CD4-positive, alpha-beta T cell treated with Interleukin-4 for 1 hour (primary cell): ENCODE measurements around the gene ANO2.
"Not testable (repeated sequence)": the region's sequence is repeated elsewhere in the genome, so short reads cannot be mapped to it uniquely, and the experiment has no call there.

ENCODE experiments used
- DNase-seq, 2 donors: peaks; one replicate each; pipeline ENCODE4 v3.0.0-alpha.2; 2020 to 2022

Gene ANO2

DNA sequence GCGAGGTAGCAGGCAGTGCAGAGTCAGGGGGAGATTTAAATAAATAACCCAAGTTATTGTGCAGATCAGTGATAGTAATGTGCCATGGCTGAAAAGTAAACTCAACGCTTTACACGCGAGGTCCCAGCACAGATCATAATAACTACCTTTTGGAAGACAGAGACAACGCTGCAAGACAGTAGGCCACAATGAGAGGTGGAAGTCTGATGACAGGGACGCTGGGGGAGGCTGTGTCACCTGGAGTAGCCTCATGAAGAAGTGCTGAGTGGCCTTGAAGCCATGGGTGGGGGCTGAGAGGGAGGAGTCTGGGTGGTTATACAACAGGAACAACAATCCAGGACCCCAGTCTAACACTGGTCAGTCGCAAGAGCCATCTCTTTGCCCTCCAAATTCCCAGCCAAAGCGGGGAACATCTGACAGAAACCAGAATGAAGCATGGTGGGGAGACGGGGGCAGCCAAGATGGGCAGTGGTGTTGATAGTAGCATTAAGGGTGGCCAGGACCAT lies 28.2 kb downstream of the ANO2 start:
- DNase-seq, result no peak

DNA sequence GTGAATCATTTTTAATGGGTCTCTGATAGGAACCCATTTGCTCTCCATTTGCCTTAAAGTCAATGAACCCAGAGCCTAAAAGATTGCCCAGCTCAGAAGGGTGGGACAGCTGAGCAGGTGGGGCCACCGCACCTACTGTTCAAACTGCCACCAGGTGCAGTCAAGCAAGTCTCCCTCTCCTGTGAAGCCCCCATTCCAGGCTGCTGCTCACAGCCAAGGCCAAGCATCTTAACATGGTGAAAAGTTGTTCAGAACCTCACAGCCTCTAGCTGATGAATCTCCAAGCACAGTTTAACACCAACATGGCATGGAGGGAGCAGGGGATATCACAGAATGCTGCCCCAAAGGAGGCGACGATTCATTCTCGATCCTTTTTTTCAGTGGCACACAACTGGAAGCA lies 29.5 kb downstream of the ANO2 start:
- no peak for DNase-seq

DNA sequence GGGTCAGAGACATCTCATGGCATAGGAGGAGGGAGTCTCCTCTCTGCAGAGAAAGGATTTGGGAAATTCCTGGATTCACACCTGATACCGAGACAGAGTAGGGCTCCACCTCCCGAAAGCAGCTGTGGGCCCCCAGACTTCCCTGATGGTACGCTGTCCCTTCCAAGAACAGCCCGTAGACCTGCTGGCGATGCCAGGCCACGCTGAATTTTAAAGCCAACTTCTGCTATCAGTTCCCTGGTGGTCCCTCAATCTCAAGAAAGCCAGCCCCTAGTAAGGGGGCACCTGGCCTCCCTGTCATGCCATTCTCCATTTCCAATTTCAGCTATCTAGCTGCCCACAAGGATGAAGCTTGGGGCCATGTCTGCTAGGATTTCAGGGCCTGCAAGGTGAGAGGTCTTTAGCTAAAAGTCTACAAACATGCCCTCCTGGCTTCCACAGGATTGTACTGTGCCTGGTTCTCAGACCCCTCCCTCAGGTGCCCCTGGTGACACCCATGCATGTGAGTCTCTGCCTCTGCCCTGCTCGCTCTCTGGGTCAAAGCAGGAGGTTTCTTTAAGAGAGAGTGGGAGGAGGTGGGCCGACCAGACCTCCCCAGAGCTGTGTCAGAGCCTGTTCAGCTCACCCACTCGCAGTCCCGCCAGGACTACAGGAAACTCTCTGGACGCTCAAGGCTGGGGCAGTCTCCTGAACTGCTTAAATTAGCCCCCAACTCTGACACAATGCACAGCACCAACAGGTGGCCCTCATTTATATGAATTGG lies 30.5 kb downstream of the ANO2 start:
- no peak for DNase-seq

DNA sequence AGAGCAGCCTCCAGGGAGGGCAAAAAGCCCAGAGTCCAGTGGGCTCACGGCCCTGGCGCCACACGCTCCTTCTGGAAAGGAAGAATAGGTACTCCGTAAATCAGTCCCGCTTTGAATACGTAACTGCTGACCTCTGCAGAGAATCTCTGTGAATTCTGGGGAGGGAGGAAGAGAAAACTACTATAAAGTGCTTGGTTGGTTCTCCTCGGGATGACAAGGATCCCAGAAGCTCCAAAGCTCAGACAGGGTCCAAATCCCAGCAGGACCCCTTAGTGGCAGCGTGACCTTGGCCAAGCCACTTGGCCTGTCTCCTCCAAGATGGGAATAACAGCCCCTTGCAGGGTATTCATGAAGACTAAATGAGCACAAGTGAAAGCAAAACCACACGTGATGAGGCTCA lies 31.7 kb downstream of the ANO2 start:
- DNase-seq, result no peak

DNA sequence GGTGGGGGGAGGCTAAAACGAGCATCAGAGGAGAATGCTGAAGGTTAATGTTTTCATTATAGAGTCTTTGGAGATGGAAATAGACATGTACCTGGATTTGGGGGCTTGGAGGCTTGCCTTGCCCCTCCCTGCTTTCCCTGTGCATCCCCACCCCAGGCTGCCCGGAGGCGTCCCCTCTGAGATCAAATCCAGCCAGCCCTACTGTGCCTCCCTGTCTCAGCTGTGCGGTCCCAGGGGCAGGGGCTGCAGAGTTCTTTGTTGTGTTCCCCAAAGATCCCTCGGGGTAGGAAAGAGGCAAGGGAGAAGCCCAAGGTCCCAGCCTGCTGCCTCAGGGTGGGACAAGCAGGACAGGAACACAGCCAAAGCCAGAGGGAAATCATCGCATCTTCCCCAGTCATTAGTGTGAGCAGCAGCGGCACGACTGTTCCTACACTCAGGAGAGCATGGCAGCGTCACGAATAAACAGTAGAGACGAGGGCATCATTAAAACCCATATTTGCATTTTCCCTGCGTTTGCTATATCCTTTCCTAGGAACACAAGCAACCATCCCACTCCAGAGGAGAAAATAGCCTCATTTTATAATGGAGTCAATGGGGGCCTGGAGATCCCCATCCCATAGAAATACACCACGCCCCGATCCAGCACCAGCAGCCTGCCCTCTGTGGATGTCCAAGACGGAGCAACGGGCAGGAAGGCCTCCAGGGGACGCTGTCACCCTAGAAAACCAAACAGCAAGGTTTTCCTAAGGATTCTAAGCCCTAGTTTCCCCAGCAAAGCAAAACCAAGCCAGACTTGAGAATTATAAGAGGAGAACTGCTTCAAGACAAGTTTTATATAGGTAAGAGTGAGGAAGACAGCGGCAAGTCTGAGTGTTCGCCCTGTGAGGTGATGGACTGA lies 32.4 kb downstream of the ANO2 start:
- no peak for DNase-seq

DNA sequence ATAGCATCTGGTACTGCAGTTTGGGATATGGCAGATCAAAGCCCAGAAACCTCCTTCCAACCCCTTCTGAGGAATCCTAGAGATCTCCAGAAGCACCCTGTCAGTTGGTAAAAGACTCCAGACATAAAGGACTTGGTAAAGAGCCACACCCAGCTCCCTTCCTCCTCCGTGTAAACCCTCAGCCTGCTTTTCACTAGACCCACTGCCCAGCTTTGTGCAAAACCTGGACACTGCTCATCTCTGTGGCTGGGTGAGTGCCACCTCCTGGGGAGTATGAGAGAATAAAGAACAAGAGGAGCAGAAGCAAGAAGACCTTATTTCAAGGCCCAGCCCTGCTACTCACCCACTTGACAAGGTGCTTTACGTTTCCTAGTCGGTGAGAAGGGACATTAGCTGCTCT lies 33.0 kb downstream of the ANO2 start:
- DNase-seq, result no peak

DNA sequence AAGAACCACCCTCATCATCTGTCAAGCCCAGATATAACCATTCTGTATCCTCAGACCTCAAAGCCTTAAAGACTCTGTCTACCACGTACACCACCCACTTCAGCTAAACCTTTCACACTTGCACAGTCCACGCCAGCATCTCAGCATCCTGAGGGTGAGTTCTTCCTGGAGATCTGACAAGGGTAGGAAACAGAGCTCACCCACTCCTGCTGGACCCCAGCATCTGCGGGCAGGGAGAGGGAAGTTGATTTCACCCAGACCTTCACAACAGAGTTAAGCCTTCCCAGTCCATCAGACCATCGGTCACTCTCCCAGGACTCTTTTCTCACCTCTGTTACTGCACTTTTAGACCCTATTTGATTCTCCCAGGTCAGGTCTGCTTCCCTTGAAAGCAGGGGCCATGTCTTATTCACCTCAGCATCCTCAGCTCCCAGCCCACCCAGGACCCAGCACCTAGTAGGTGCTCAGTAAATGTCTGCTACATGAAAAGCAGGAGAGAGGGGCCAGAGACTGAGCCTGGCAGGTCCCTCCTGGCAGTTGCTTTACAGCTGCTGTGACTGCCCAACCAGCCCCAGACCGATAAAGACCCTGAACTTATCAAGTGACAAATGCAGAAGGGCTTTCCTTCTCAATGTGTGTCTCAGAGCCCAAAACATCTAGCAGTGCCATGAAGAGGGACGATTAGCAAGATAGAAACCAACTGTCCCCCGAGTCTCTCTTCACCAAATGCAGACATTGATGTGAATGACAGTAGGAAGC lies 34.1 kb downstream of the ANO2 start:
- DNase-seq, result no peak

DNA sequence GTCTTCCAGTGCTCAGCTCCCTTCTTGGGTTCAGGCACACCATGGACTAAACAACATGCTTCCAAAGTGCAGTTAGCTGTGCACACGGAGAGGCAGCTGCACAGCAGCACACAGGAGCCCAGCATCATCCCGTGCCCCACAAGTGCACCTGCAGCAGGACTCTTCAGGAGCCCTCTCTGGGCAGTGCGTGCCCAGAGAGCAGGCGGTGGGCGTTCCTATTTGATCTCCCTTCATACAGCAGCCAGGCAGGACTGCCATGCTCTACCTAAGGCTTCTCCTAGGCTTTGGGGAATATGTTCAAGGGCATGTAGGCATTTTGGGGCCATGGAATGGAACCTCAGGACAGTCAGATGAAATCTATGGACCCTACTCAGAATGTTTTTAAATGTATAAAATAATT lies 35.5 kb downstream of the ANO2 start:
- DNase-seq, result no peak

DNA sequence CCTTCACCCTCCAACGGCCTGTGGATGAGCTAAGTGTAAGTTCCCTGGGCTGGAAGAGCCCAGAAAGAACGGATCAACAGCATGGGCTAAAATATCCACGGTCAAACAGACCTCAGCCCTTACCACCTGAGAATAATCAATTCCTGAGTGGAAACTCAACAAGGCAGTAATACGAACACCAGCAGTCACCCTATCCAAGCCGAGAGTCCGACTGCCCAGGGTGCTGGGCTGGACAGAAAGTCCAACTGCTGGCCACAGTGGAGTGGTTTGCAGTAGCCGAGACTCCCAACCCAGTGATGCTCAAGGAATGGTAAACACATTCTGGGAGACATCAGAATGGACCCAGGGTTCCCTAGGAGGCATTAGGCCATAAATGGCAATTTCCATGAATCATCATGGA lies 36.8 kb downstream of the ANO2 start:
- DNase-seq, result no peak

DNA sequence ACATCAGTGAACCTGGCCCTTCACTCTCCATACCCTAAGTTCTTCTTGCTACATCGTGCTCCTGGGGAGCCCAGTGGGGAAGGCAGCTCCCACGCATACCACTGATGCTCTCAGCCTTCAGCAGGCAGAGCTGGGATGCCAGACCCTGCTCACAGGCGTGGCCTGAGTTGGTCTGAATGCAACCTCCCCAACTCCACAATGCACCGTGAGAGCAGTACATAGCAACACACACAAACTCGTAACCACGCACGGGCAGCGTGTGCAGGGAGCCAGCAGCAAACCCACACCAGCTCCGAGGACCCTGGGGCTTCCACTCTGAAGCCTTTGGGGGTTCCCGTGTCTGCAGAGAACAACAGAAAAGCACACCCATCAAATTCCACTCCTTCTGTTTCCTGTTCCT lies 37.3 kb downstream of the ANO2 start:
- no peak for DNase-seq

DNA sequence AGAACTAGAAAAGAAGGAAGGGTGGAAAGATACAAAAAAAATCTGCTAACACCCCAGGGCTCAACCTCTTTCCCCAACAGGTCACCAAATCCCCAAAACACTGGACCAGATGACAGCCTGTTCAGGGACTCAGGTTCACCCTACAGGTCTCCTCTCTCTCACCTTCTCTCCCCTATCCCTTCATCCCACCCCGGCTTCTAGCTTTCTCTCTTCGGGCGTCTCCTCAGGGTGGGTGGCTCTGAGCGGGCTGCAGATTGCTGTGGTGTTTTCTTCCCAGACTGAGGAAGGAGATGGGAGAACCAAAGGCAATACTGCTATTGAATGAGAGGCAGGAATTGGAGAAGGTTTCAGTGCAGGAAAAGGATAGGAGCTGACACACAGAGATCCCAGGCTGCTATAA lies 39.3 kb downstream of the ANO2 start:
- DNase-seq, result no peak

DNA sequence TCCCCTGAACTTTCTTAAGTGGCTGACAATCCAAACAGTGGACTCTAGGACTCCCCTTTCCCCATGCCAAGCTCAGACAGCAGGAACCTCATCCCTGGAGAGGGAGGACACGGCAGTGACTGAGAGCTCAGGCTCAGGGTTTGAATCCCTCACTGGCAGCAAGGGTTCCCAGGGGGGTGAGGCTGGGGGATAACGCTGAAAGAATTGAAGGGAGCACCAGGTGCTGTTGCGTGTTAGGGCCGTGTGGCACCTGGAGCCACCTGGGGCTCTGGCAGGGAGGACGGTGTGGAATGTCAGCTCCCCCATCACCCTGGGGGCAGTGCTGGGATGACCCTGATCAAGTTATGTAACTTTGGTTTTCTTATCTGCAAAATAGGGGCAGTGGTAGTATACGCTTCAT lies 40.1 kb downstream of the ANO2 start:
- DNase-seq, result no peak

DNA sequence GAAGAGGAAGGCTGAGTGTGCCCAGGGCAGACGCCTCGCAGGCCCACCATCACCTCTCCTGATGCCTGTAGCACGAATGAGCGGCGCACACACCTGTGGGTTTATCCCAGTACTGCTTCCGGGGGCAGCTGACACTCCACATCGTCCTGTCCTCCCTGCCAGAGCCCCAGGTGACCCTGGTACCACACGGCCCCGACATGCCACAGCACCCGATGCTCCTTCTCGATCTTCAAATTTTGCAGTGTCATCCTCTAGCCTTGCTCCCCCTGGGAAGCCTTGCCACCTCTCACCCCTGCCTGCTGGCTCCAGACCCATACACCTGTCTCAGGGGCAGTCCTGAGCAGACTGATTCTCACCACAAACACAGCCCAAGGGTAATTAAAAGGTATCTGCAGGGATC lies 40.6 kb downstream of the ANO2 start:
- DNase-seq, result no peak

DNA sequence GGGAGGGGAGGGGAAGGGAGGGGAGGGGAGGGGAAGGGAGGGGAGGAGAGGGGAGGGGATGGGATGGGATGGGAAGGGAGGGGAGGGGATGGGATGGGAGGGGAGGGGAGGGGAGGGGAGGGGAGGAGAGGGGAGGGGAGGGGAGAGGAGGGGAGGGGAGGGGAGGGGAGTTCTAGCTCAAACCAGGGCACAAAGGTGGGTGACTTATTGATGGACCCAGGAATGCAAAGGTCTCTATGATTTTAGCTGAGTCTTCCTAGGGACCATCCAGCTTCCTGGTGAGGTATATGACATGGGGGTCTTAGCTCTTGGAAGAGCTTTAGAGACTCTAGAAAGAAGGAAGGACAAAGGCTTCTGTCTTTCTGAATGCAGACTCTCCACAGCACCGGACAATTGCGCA lies 42.3 kb downstream of the ANO2 start:
- DNase-seq, result no peak

DNA sequence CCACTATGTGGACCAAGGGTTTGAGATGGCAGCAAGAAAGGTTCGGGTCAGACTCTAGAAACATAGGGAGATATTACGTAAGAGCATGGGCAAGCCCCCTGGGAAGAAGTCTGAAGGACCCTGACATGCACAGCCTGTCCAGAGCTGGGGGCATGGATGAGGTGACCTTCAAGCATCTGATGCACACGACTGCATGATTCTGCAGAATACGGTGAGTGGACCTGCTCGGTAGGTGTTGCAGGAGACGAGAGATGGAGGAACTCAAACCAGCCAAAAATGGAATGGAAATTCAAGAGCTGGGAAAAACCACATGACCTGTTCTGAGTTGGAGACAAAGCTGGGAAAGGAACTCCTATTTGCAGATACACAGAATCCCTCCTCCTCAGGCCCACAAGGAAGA lies 43.6 kb downstream of the ANO2 start:
- DNase-seq, result no peak

DNA sequence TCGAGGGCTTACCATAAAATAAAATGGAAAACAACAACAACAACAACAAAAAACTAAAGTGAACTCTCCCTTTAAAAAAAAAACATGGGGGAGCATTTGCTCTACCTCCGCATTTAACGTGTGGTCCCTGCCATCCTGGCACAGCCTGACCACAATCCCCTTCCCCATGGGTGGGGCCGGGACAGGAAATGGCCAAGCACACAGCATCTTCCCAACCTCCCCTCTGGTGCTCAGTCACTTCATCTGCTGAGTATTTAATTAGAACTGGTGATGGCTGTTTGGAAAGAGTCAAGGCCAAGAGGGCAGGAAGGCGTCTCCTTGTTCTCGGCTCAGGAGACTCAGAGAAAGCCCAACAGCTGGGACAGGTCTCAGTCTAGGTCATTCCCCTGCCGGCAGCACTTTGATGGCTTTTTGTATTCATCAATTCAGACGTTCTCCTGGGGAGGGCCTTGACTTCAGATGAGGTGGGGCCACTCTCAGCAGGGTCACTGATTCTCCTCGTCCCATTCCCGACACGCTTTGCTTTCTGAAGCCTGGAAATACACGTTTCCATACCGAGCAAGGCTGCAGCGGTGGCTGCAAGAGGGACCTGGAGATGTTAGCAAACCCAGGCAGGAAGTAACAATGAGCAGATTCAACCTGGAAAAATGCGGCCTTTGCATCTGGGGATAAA lies 44.4 kb downstream of the ANO2 start:
- no peak for DNase-seq

DNA sequence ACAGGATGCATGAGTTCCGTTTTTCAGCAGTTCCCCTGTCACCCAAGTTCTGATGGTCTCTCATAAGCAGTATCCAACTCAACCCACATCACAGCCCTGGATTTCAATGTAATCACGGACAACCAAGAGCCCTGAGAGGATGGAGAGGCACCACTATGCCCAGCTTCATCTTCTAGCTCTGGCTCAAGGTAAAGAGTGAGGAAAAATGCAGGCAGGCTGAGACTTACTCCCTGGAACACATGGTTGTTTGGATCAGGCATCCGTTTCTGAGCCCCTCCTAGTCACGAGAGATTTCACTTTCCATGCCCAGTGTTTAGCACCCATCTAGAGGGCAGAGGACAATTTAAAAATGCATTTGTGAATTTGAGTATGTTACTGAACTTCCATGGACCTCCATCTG lies 45.0 kb downstream of the ANO2 start:
- no peak for DNase-seq

DNA sequence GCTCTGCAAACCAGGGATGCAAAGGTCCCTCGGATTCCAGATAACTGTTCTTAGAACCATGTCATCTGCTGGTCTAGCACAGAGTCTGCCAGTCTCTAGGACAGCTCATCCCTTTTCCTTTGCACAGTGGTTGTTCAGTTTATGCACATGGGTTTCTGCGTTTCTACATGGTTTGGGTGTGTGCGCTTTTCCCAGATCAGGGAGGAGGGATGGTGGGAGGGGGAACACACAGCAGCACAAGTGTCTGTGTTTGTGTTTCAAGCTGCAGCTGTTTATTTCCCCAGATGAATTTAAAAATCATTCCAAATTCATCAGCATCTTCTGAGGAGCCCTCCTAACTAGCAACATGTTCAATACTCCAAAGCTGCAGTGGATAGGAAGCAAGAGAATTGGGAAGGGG lies 45.4 kb downstream of the ANO2 start:
- DNase-seq, result no peak

DNA sequence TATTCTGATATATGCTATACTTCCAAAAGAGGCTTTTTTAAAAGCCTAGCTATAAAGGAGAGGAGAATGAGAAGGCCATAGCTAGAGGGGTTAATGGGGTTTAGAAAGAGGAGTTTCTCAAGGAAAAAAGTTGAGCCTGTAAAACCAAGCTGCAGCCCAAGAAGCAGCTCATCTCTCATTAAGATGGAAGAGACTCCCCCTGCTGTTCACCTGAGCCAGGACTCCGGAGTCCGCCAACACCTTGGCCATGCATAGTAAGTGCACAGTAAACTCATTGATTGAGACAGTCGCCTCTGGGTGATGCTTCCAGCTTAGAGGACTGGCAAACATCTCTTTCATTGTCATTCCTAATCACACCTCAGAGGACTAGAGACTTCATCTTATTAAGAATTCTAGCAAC lies 46.2 kb downstream of the ANO2 start:
- no peak for DNase-seq

DNA sequence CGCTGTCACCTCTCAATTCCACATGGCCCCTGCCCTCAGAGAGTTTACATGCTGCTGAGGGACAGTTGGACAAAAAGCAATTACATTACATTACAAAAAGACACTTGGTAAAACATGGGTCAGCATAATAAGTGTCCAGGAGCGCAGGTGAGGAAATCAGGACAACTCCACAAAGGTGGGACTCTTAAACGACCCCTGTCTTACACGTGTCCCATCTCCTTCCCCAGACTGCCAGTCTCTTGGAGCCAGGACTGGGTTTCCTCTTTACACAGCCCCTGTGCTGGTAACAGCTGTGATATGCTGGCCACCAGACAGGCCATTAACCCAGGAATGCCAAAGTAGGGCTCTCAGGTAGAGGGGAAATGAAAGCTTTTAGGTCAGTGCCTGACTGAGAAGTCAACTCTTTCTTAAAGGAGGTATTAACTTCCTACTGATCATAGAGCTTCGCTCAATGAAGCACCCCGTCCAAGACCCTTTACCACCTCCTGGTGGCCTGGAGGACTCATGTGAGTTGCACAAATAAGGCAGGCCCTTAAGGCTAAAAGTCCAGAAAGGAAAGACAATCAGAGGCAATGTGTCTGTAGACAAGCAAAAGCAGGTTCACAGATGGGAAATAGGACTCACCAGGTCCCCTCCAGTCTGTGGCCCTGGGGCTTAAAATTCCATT lies 55.5 kb downstream of the ANO2 start:
- no peak for DNase-seq

DNA sequence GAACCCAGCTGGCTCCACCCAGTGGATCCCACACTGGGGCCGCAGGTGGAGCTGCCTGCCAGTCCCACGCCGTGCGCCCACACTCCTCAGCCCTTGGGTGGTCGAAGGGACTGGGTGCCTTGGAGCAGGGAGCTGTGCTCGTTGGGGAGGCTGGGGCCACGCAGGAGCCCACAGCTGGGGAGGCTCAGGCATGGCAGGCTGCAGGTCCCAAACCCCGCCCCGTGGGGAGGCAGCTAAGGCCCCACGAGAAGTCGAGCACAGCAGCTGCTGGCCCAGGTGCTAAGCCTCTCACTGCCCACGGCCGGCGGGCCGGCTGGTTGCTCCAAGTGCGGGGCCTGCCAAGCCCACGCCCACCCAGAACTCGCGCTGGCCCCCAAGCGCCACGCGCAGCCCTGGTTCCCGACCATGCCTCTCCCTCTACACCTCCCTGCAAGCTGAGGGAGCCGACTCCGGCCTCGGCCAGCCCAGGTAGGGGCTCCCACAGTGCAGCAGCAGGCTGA lies 56.2 kb downstream of the ANO2 start:
- no peak for DNase-seq

DNA sequence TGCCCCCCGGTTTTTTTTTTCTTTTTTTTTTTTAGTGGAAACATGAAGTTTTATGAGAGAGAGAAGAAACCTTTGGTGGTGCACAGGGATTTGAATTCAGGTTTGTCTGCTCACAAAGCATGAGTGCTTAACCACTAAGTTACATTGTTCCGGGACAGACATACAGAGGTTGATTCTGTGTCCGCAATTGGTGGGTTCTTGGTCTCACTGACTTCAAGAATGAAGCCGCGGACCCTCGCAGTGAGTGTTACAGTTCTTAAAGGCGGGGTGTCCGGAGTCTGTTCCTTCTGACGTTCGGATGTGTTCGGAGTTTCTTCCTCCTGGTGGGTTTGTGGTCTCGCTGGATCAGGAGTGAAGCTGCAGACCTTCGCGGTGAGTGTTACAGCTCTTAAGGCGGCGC lies 57.2 kb downstream of the ANO2 start:
- not testable (repeated sequence) for DNase-seq
